Large intestine (tissue), 3 donors: ENCODE measurements around the gene PRKCE. TPM values are rescaled to one million over a fixed set of nuclear protein-coding genes. Genes with fewer than 3 reads are reported as not detected.
A peak's percentile ranks its signal among the peaks of the same experiment; 100 is the strongest.

Source experiments
- DNase-seq, 2 donors: peaks; one replicate each; pipeline versions ENCODE4 v3.0.0 to v3.0.0-alpha.2; 2013
- H3K27ac ChIP-seq: one replicate; pipeline ENCODE4 v1.5.1; 2013; ENCODE audit warnings: low read length
- H3K27me3 ChIP-seq: 2 replicates; pipeline ENCODE4 v1.6.1; 2013; ENCODE audit warnings: low read length; ENCODE audit not compliant: control insufficient read depth, insufficient read depth
- H3K36me3 ChIP-seq: 2 replicates; pipeline ENCODE4 v1.6.1; 2013; ENCODE audit warnings: low read length; ENCODE audit not compliant: control insufficient read depth, insufficient read depth
- H3K4me1 ChIP-seq: one replicate; pipeline ENCODE4 v1.6.1; 2013; ENCODE audit warnings: low read length; ENCODE audit not compliant: control insufficient read depth, insufficient read depth
- H3K4me3 ChIP-seq: one replicate; pipeline ENCODE4 v1.5.1; 2013; ENCODE audit warnings: low read length
- H3K9me3 ChIP-seq: one replicate; pipeline ENCODE4 v1.6.1; 2013; ENCODE audit warnings: mild to moderate bottlenecking, low read depth, low read length, moderate library complexity; ENCODE audit not compliant: control insufficient read depth
- WGBS: methylation state at CpG from one replicate; pipeline ENCODE4 v1.1.5; 2013; ENCODE audit warnings: low lambda C conversion rate; ENCODE audit not compliant: insufficient coverage; 5-methylcytosine and 5-hydroxymethylcytosine counted together
- polyA plus RNA-seq: library from polyadenylated mRNA; unstranded; fragments of 120-200 nt; gene quantifications from one replicate; pipeline ENCODE4 v1.2.1, GENCODE V29; 2013

Gene PRKCE
- polyA plus RNA-seq, 1 donor = 13.0 TPM

DNA sequence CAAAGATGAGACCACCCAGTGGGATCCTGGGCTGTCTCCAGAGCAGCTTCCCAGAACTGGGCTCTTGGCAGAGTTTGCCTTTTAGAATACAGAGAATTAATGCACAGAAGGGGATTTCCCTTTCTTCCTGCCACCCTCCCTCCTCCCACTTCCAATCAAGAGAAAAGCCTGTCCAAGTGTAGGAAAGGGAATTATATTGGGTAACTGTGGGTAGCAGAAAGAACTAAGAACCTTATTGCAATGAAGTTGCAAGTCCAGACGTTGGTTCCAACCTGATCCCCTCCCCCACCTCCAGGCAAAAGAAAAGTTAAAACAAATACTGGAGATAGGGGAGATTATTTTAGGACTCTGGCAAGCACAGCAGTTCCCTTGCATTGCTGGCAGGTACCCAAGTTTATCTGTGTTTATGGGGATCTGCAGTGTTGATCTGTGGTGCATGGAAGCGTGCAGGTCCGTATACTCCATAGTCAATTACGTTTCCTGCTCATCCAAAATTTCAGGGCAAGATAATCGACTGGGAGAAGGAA, 114.3 kb downstream of the PRKCE start:
- DNase-seq = peak in 1 of 2 donors; percentile 48
- Histone ChIP-seq H3K9me3 (no peaks in the 10 kb centered on the region), H3K36me3 (no peaks in the 10 kb centered on the region), H3K4me1 (peaks cover 6% of the 10 kb centered on the region), H3K27ac (no peak overlapping the region), H3K4me3 (no peak overlapping the region), H3K27me3 (no peaks in the 10 kb centered on the region)
- WGBS = no CpG with 5 or more reads among the region's 5 CpGs

DNA sequence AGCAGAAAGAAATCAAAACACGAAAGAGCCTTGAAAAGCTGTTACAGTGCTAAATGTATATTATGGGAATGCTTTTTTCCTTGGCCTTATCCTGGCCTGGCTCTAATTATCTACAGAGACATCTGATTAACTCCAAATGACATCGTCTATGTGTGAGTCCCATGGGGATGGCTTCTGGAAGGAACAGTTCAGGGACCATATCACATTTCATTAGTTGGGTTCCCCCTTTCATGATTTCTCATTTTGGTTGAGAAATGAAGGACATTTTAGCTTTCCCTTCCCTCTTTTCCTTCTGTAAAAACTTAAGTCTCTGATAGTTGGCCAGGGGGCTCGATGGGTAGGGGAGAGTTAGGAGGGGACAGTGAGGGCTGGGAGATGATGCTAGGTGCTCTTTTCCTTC, 116.7 kb downstream of the PRKCE start:
- Histone ChIP-seq H3K4me3 (no peak overlapping the region), H3K27ac (no peak overlapping the region), H3K36me3 (no peaks in the 10 kb centered on the region), H3K27me3 (no peaks in the 10 kb centered on the region), H3K4me1 (peaks cover 6% of the 10 kb centered on the region), H3K9me3 (no peaks in the 10 kb centered on the region)
- 80% methylated on average over 1 of the region's 3 CpGs for WGBS
- DNase-seq = no peak

DNA sequence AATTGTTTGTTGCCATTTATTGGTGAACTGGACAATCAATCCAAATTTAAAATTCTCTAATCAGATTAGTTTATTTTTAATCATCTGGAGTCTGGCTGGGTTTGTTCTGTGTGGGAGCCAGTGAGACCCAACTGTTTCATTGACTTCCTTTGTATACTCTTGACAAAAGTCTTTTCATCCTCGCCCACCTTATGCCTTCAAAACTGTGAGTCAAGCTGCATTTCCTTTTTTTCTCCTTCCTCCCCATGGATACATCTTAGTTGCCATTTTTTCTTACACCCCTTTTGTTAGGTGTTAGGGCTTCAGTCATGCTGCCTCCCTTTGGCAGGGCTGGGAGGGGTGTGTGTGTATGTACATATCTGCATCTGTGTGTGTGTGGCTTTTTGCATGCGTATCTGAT, 117.6 kb downstream of the PRKCE start:
- H3K27ac ChIP-seq = no peak overlapping the region
- no peak for DNase-seq
- H3K4me3 ChIP-seq = no peak overlapping the region
- WGBS = no CpG with 5 or more reads among the region's 2 CpGs
- no peaks in the 10 kb centered on the region for H3K27me3 ChIP-seq
- no peaks in the 10 kb centered on the region for H3K9me3 ChIP-seq
- no peaks in the 10 kb centered on the region for H3K36me3 ChIP-seq
- peaks cover 6% of the 10 kb centered on the region for H3K4me1 ChIP-seq

DNA sequence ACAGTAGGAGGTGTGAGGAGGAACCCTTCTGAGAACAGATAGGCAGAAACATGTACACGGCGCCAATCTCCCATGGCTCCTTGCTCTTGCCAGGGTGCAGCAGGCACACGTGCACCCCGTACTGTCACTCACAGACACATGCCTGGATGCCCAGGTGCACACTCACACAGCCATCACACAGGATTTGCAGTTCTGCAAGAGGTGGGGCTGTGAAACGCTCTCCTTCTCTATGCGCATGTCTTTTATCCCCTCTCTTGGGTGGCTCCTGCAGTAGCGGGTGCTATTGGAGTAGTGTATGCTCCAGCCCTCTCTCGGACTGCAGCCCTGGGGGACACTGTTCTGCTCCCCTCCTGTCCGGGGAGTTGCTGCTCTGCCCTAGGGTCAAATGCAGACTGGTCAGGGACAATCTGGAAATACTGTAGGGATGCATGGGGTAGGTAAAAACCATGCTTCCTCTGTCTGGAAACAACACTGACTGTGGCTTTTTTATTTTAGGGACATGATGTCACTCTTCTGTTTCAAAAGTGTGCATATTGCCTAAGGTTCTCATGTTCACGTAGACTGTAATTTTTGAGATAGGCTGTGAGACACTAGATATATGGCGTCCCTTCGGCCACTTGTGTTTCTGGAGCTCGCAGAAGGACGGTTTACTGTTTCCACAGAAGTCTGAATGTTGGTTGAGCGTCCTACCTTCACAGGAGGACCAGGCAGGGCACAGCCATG, 118.5 kb downstream of the PRKCE start:
- Histone ChIP-seq H3K4me3 (no peak overlapping the region), H3K4me1 (peaks cover 6% of the 10 kb centered on the region), H3K27ac (no peak overlapping the region), H3K9me3 (no peaks in the 10 kb centered on the region), H3K27me3 (no peaks in the 10 kb centered on the region), H3K36me3 (no peaks in the 10 kb centered on the region)
- no CpG with 5 or more reads among the region's 15 CpGs for WGBS
- DNase-seq = no peak

DNA sequence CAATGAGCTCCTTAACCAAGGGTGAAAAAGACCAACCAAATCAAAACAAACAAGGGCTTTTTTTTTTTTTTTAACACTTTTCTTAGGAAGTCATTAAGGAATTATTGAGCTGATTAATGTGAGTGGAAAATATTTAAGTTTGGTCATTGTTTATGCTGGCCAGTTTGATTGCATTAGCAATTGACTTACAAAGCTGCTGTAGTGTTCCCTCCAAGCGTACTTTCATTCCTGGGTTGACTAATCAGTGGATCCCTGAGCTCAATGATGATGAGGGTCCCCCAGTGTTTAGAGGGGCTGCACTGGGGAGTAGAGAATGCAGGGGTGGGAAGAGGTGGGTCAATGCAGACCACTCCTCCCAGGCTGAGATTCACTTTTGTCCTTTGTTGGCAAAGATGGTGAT, 119.3 kb downstream of the PRKCE start:
- no peaks in the 10 kb centered on the region for H3K27me3 ChIP-seq
- no peaks in the 10 kb centered on the region for H3K9me3 ChIP-seq
- peak overlapping the region; percentile 48 for H3K27ac ChIP-seq
- no peaks in the 10 kb centered on the region for H3K36me3 ChIP-seq
- no peaks in the 10 kb centered on the region for H3K4me1 ChIP-seq
- no peak overlapping the region for H3K4me3 ChIP-seq
- no CpG with 5 or more reads among the region's 1 CpG for WGBS
- no peak for DNase-seq

DNA sequence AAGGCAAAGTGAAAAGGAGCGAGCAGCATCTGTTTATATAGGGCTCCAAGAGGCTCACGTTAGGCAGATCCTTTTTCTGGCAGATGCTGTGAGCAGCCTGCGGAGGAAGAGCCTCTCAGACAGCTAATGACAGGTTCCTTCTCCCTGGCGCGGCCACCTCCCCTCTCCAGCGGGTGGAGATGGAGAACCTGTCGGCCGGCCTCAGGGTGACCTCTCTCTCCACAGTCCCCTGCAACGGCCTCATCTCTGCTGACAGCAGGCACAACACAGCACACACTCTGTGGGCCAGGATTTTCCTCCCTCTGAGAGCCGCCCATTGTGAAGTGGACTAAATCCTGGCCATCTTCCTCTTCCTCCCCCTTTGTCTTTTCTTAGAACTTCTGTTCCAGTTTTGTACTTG, 119.8 kb downstream of the PRKCE start:
- no CpG with 5 or more reads among the region's 10 CpGs for WGBS
- Histone ChIP-seq H3K36me3 (no peaks in the 10 kb centered on the region), H3K9me3 (no peaks in the 10 kb centered on the region), H3K27ac (peak overlapping the region; percentile 48), H3K4me1 (no peaks in the 10 kb centered on the region), H3K27me3 (no peaks in the 10 kb centered on the region), H3K4me3 (no peak overlapping the region)
- peak; percentile 45 to 53 for DNase-seq

DNA sequence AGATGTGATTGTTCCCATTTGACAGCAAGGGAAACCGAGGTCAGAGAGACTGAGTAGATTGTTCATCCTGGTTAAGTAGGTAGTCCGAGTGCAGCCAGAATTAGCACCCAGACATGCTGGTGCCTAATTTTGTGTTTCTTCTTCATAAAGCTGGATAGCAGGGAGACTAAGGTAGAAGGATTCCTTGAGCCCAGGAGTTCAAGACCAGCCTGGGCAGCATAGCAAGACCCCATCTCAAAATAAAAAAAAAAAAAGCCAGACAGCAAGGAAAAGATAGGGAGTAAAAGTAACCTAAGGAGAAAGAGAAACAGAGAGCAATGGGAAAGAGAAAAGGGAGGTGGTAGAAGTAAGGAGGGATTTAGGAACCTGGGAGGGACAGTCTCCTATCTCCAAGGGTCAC, 120.6 kb downstream of the PRKCE start:
- H3K4me1 ChIP-seq = no peaks in the 10 kb centered on the region
- peak overlapping the region; percentile 48 for H3K27ac ChIP-seq
- no peak for DNase-seq
- no CpG with 5 or more reads among the region's 2 CpGs for WGBS
- H3K27me3 ChIP-seq = no peaks in the 10 kb centered on the region
- no peak overlapping the region for H3K4me3 ChIP-seq
- H3K9me3 ChIP-seq = no peaks in the 10 kb centered on the region
- no peaks in the 10 kb centered on the region for H3K36me3 ChIP-seq

DNA sequence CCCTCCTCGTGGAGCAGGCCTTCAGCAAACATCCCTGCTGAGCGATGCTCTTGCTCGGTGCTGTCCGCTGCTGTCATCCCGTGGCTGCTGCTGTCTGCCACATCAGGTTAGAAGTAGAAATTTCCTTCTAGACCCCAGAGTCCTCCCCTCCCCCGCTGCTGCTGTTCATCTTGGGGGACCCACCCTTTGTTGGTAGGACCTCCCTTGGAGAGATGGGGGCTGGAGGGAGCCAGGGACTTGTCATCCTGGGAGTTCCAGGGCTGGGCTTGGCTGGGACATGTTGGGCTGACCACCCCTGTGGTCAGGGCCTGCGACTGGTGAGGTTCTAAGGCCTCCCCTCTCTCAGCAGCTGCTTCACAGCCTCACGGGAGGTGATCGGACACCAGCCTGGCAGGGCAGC, 122.4 kb downstream of the PRKCE start:
- DNase-seq = no peak
- no peak overlapping the region for H3K4me3 ChIP-seq
- no peaks in the 10 kb centered on the region for H3K36me3 ChIP-seq
- no peaks in the 10 kb centered on the region for H3K9me3 ChIP-seq
- no peaks in the 10 kb centered on the region for H3K27me3 ChIP-seq
- no CpG with 5 or more reads among the region's 9 CpGs for WGBS
- no peak overlapping the region for H3K27ac ChIP-seq
- H3K4me1 ChIP-seq = no peaks in the 10 kb centered on the region

DNA sequence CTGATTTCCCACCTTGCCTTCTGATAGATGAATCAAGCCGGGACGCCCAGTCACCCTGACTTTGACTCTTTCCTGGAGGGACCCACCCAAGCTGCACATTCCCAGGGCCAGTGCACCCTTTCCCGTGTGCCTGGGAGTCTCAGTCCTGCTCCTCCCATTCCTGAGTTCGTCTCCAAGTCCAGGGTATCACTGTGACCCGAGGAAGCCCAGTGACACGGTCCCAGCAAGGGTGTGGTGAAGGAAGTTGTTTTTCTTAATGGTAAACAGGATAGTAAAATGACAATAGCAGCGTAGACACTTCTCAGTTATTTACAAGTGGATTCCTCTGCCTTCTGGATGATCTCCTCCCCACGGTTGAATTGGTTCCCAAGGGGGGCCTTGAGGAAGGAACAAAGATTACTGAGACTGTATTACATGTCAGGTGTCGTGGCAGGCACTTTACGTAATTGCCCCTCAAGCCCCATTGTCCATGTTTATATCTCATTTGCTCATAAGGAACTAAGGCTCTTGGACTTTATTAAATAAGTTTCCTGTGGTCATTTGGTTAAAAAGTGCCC, 123.3 kb downstream of the PRKCE start:
- Histone ChIP-seq H3K4me3 (no peak overlapping the region), H3K9me3 (no peaks in the 10 kb centered on the region), H3K27ac (no peak overlapping the region), H3K36me3 (no peaks in the 10 kb centered on the region), H3K27me3 (no peaks in the 10 kb centered on the region), H3K4me1 (no peaks in the 10 kb centered on the region)
- no CpG with 5 or more reads among the region's 10 CpGs for WGBS
- peak in 1 of 2 donors; percentile 50 for DNase-seq

DNA sequence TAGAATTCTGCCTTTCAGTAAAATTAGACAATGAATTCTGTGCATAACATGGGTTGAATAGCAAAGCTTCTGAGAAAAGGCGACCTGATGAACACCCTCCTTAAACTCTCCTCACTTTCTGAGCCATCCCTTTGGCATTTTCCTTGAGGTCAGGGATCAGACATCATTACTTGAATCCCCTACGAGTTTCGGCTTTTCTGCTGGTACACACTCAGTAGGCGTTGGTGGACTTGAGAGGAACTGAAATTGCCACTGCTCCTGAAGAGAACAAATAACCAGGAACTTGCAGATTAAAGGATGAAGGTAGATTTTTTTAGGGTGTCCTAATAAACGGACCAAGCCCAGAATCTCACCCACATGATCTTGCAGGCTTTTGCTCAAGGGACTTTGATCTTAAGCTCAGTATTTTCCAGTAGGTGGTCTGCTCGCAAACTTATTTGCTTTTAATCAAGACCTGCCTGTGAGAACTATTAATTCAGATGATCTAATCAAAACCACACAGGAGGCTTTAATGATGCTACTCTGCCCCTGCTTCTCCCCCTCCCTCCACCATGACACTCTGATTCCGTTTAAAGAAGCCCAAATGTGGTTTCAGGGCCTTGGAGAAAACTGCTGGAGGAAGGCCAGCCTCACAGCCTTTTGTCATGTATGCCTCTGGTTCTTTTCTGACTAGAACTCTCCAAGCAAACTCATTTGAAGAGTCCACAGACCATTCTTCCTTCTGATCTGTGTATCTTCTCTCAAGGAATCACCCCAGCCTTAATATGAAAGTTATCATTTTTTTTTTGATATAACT, 124.9 kb downstream of the PRKCE start:
- Histone ChIP-seq H3K4me3 (no peak overlapping the region), H3K27me3 (no peaks in the 10 kb centered on the region), H3K27ac (no peak overlapping the region), H3K36me3 (no peaks in the 10 kb centered on the region), H3K9me3 (no peaks in the 10 kb centered on the region), H3K4me1 (no peaks in the 10 kb centered on the region)
- no peak for DNase-seq
- WGBS = no CpG with 5 or more reads among the region's 7 CpGs
